Epithelial cell of alveolus of lung (primary cell): ENCODE data around the gene C19orf81. TPM values are rescaled to one million over a fixed set of nuclear protein-coding genes. Genes with fewer than 3 reads are reported as not detected.

ENCODE experiments used
- total RNA-seq: library from RNA; depleted of rRNA; stranded (reverse); fragments of >200 nt; gene quantifications from 2 replicates; pipeline ENCODE4 v1.2.1, GENCODE V29; 2015

The C19orf81 gene
- total RNA-seq = not detected in 2 replicates

GRCh38 chr19:50649433-50650391 lies at the start of gene C19orf81:
TSS of gene C19orf81 (plus strand) at chr19:50649445. CDS start at chr19:50649445, 0 bp downstream.

GRCh38 chr19:50639121-50640112 lies 9.8 kb upstream of the C19orf81 start, which contains the start of gene SYT3:
TSS of gene SYT3 (minus strand) at chr19:50639881. CDS start at chr19:50637411, 2,470 bp downstream.

Other genes starting within 250 kb of the C19orf81 start
- not detected in 2 replicates for gene SPIB, start 230.5 kb upstream of the C19orf81 start, total RNA-seq
- 0.64 TPM in 1 of 2 replicates, not detected in the other for gene MYBPC2, start 216.6 kb upstream of the C19orf81 start, total RNA-seq
- 53.7 and 124 TPM in 2 replicates for gene EMC10, start 172.9 kb upstream of the C19orf81 start, total RNA-seq
- 0.24 and 0.52 TPM in 2 replicates for gene GARIN5A, start 172.6 kb upstream of the C19orf81 start, total RNA-seq
- gene JOSD2, start 138.3 kb upstream of the C19orf81 start, total RNA-seq = 57.5 and 61.9 TPM in 2 replicates
- not detected in 2 replicates for gene ASPDH, start 135.5 kb upstream of the C19orf81 start, total RNA-seq
- gene LRRC4B, start 81.0 kb upstream of the C19orf81 start, total RNA-seq = 0.39 and 1.6 TPM in 2 replicates
- 0.88 TPM in 1 of 2 replicates, not detected in the other for gene SYT3, start 9.6 kb upstream of the C19orf81 start, total RNA-seq
- 6.7 and 7.8 TPM in 2 replicates for gene SHANK1, start 70.4 kb downstream of the C19orf81 start, total RNA-seq
- 124 and 227 TPM in 2 replicates for gene CLEC11A, start 73.9 kb downstream of the C19orf81 start, total RNA-seq
- not detected in 2 replicates for gene GPR32, start 121.0 kb downstream of the C19orf81 start, total RNA-seq
- not detected in 2 replicates for gene ACP4, start 141.0 kb downstream of the C19orf81 start, total RNA-seq
- not detected in 2 replicates for gene KLK1, start 174.3 kb downstream of the C19orf81 start, total RNA-seq
- gene KLK15, start 184.1 kb downstream of the C19orf81 start, total RNA-seq = not detected in 2 replicates
- not detected in 2 replicates for gene KLK3, start 205.5 kb downstream of the C19orf81 start, total RNA-seq
- gene KLK2, start 224.0 kb downstream of the C19orf81 start, total RNA-seq = not detected in 2 replicates